NCI-H446 treated with DMSO at 0.1 percent for 48 hours (cell line): Measurements from ENCODE around the gene KIAA0319L.
"Not testable (repeated sequence)": the region's sequence is repeated elsewhere in the genome, so short reads cannot be mapped to it uniquely, and the experiment has no call there.

Source experiments
- DNase-seq: peaks from one replicate; lab custom pipeline; 2025; lab: John Stamatoyannopoulos, UW

Gene KIAA0319L

DNA sequence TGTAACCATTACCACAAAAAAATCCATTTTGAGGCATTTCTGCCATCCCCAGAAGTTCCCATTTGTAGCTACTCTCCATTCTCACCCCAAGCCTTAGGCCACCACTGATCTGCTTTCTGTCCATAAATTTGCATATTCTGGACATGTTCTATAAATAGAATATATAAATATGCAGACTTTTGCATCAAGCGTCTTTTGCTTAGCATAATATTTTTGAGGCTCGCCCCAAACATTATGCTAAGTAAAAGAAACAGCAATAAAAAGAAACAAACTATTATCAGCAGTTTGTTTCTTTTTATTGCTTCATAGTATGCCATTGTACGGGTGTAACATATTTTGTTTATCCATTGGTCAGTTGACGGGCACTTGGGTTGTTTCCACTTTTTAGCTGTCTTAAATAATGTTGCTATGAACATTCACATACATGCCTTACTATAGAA, 23.8 kb upstream of the KIAA0319L start:
- no peak for DNase-seq

DNA sequence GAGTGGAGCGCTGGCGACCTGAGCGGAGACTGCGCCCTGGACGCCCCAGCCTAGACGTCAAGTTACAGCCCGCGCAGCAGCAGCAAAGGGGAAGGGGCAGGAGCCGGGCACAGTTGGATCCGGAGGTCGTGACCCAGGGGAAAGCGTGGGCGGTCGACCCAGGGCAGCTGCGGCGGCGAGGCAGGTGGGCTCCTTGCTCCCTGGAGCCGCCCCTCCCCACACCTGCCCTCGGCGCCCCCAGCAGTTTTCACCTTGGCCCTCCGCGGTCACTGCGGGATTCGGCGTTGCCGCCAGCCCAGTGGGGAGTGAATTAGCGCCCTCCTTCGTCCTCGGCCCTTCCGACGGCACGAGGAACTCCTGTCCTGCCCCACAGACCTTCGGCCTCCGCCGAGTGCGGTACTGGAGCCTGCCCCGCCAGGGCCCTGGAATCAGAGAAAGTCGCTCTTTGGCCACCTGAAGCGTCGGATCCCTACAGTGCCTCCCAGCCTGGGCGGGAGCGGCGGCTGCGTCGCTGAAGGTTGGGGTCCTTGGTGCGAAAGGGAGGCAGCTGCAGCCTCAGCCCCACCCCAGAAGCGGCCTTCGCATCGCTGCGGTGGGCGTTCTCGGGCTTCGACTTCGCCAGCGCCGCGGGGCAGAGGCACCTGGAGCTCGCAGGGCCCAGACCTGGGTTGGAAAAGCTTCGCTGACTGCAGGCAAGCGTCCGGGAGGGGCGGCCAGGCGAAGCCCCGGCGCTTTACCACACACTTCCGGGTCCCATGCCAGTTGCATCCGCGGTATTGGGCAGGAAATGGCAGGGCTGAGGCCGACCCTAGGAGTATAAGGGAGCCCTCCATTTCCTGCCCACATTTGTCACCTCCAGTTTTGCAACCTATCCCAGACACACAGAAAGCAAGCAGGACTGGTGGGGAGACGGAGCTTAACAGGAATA, 20.1 kb upstream of the KIAA0319L start:
- DNase-seq = no peak

DNA sequence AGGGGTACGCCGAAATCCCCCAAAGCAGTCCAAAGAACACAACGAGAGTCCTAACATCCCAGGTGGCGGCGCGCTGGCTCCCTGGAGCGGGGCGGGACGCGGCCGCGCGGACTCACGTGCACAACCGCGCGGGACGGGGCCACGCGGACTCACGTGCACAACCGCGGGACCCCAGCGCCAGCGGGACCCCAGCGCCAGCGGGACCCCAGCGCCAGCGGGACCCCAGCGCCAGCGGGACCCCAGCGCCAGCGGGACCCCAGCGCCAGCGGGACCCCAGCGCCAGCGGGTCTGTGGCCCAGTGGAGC, 19.5 kb upstream of the KIAA0319L start:
- DNase-seq = not testable (repeated sequence)

DNA sequence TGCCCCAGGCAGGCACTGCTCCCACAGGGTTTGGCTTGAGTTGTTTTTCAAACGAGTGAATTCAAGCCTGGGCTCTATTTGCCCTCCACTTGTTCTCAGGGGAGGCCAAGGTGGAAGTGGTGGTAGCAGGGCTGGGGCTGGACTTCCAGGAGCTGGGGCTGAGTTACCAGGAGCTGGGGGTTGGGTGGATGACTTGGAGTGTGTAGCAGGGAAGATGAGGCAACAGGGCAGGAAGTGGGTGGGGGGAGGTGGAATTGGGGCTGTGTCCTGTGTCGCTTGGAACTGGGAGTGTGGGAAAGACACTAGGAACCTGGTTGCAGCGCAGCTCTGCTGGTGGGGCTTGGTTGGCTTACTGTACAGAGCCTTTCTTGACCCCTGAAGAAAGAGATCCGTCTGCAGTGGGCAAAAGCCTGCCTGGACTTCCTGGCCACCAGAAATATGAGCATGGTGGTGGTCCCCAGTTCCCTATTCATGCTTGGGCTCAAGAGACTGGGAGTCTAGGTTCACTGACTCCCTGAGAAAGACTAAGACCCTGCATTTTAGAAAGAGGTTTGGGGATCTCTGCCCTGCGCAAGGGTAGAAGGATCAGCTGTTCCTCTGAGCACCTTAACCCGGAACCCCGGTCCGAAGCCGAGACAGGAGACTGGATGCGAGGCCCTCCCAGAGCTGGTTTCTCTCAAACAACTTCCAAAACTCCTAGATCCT, 19.0 kb upstream of the KIAA0319L start:
- no peak for DNase-seq

DNA sequence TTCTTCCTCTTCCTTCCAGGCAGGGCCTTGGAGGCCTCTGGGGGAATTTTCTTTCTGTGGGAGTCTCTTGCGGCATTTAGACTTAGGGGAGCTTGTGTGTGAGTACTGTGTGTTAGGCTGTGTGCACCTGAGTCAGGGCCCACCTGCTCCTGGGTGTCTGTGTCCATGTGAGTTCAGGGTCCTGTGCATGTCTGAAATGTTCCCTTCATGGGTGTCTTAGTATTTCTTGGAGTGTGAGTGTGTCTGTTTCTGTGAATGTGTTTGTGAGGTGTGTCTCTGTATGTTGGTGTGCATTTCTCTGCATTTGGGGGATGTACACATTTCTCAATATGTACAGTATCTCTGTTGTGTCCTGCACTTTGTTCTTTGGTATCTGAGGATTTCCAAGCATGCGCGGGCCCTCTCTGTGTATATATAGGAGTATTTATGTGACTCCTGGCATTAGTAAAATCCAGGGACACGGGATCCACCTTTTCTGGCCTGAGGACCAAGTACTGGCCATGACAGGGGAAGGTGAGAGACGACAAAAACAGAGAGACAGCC, 18.3 kb upstream of the KIAA0319L start:
- no peak for DNase-seq

DNA sequence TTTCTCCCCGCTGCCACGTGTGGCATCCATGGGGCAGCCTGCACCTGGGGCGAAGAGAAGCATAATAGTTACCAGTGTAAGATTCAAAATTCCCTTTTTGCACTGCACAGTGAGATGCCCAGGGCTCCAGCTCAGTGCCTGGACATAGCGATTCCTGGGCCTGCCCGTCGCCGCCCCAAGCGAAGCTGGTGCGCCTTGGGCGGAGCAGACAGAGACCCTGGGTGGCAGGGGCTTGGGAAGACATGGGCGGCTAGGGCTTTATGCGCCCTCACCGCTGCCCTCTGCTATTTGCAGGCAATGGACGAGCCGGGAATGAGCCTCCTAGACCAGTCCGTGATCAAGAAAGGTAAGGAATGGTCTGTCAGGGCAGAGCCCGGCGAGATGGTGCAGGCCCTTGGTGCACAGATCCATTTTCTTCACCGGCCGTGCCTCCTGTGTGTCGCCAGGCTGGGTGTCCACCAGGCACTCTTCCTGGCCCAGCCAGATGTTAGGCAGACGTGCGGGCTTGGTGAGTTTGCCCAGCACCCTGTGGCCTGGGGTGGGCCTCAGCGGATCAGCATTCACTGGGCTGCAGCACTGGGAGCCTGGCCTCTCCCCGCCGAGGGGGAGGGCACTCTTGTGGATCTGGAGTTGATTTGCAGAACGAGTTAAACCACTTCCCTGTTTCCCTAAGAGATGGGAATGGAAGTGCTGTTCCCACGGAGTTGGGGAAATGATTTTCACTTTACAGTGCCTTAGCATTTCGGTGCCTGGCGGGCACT, 17.6 kb upstream of the KIAA0319L start:
- no peak for DNase-seq

DNA sequence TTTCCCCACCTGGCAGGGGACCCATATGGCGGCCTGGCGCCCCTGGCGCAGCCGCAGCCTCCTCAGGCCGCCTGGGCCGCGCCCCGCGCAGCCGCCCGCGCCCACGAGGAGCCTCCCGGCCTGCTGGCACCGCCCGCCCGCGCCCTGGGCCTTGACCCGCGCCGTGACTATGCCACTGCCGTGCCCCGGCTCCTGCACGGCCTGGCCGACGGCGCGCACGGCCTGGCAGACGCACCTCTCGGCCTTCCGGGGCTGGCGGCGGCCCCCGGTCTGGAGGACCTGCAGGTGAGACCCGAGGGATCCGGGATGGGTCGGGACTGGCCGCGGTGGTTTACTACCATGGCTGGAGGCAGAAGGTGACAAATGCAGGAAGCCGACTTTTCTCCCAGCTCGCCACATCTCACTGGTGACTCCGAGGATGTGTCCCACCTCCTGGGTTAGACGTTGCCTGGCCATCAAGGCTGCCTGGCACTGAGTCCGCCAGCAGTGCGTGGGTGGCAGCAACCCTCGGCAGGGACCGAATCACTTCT, 17.0 kb upstream of the KIAA0319L start:
- no peak for DNase-seq

DNA sequence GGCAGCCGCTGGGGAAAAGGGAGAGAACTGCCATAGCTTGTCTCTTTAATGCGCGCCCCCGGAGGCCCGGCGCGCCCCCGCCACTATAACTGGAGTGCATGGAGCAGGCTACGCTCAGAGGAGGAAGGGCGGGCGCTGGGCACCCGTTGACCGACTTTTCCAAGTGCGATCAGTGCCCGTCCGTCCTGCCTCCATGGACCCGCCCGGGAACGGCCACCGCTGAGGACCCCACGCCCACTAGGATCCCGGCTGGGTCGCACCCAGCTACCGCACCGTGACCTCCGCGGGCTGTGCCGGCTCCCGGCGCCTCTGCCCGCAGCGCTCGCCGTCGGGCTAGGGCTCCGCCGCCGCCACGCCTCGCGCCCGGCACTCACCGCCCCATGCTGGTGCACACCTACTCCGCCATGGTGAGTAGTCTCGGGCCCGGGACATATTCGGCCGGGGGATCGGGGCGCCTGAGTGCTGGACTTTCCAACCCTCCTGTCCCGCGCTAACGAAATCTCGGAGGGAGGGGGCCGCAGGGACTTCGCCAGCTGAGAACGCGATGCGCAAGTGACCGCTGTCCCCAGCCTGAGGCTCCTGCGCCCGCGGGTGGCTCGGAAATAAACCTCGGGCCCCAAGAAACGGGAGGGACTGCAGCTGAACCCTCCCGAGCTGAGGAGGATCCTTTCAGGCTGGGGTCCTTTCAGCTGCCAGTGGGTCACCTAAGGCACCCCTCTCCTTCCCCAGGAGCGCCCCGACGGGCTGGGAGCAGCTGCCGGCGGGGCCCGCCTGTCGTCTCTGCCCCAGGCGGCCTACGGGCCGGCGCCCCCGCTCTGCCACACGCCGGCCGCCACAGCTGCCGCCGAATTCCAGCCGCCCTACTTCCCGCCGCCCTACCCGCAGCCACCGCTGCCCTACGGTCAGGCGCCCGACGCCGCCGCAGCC, 16.3 kb upstream of the KIAA0319L start, which contains the start of gene TFAP2E:
Gene TFAP2E (plus strand): TSS at position 117 of the 927 bp plus-strand sequence. CDS start 264 bp downstream, at position 381.
- DNase-seq = no peak

DNA sequence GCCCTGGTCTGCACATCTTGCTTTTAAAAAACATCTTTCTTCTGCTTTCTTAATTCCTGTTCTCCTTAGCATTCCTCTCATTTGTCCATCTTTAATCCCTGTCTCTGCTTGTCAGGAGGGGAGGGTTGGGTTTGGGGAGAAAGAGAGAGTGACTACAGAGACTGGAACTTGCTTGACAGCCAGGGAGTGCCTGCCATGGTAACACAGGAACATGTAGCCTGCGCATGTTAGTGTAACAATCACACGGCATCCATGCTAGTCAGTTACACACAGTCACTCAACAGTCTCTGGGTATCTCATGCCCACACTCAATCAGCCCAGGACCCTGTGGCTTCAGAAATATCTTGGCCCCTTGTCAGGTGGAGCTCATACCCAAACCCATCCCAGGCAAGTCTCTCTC, 15.1 kb upstream of the KIAA0319L start:
- DNase-seq = no peak

DNA sequence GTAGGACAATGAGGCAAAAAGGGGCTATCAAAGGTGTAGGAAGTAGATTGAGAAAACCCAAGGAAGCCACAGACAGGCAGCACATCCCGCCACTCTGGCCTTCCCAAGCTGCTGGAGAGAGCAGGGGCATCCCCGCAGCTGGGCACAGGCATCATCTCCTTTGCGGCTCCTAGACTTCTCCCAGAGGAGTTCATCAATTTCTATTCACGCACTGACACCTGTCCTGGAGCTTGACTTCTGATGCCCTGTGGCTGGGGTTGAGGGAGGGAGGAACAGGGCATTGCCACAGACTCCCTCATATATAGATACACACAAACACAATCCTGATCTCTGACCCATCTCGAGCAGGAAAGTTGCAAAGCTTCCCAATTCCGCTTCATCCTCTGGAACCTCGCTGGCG, 14.1 kb upstream of the KIAA0319L start:
- no peak for DNase-seq

DNA sequence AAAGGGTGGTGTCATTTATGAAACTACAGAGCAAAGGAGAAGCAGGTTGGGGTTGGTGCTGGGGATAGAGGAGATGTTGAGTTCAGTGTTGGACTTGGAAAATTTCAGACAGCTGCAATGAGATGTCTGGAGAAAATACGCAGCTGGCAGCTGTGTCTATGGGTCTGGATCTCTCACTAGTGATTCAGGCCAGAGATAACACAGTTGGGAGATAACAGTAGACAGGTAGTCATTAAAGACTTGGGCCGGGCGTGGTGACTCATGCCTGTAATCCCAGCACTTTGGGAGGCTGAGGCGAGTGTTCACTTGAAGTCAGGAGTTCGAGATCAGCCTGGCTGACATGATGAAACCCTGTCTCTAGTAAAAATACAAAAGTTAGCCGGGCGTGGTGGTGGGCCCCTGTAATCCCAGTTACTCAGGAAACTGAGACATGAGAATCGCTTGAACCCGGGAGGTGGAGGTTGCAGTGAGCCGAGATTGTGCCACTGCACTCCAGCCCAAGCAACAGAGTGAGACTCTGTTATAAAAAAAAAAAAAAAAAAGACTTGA, 13.5 kb upstream of the KIAA0319L start:
- DNase-seq = no peak

DNA sequence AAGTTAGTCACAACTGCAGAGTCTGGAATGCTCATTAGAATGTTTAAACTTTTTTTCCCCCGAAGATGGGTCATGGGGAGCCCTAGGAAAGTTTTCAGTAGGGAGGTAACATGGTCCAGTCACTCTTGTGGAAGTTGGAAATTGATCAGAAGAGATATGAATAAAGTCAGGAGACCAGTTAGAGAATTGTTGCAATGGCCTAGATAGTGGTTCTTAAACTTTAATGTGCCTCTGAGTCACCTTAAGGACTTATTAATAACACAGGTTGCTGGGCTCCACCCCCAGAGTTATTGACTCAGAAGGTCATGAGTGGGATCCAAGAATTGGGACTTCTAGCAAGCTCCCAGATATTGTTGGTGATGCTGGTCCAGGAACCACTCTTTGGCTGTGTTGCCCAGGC, 12.7 kb upstream of the KIAA0319L start:
- no peak for DNase-seq

DNA sequence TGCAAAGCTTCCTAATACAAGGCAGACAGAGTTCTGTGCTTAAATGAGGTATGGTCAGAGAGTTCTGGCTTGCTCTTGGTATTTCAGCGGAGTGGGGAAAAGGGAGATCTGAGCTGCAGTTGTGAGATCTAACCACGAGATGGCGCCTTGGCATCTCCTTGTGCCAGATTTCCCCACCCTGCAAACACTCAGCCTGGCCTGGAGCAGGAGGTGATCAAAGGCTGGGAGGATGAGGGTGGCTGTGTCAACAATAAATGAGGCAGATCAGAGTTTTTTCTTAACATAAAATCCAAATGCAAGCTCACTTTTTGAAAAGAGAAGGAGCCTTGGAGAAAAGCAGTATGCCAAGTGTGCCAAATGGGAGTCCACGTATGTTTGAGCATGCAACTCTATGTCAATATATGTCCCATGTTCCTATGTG, 11.8 kb upstream of the KIAA0319L start:
- DNase-seq = peak; percentile 22

DNA sequence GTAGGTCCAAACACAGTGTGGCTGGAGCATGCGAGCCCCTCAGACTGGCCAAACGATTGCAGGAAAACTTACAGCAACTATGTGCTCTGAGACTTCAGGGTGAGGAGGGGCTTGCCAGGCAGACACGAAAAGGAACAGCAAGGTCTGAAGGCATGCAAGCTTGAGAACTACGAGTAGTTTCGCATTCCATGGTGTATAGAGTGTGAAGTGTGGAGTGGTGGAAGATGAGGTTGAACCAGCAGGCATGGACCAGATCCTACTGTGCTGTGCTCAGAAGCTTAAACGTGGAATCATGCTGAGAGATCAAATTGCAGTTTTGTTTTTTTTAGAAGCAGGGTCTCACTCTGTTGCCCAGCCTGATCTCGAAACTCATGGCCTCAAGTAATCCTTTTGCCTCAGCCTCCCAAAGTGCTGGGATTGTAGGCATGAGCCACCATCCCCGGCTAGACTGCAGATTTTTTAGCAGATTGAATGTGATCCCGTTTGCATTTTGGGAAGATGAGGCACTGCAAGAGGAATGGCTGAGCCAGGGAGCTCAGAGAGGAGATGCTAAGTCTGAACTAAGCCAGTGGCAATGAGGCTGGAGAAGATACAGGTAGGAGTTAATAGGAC, 10.8 kb upstream of the KIAA0319L start:
- DNase-seq = no peak

DNA sequence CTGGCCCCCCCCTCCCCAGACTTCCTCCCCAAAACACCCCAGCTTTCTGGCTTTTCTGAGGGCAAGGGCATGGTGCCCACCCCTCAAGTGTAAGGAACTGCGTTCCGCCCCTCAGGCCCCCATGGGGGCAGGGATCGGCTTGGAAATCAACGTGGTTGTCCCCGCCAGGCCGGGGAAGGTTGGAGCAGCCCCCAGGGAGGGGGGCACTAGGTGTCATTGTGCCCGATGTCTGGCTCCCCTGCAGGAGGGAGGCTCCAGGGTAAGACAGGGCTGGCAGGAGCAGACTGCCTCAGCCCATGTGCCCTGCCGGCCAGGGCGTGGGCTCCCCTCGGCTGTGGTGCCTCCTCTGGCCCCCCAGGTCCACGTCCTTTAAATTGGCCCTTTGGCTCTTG, 8.5 kb upstream of the KIAA0319L start:
- no peak for DNase-seq

DNA sequence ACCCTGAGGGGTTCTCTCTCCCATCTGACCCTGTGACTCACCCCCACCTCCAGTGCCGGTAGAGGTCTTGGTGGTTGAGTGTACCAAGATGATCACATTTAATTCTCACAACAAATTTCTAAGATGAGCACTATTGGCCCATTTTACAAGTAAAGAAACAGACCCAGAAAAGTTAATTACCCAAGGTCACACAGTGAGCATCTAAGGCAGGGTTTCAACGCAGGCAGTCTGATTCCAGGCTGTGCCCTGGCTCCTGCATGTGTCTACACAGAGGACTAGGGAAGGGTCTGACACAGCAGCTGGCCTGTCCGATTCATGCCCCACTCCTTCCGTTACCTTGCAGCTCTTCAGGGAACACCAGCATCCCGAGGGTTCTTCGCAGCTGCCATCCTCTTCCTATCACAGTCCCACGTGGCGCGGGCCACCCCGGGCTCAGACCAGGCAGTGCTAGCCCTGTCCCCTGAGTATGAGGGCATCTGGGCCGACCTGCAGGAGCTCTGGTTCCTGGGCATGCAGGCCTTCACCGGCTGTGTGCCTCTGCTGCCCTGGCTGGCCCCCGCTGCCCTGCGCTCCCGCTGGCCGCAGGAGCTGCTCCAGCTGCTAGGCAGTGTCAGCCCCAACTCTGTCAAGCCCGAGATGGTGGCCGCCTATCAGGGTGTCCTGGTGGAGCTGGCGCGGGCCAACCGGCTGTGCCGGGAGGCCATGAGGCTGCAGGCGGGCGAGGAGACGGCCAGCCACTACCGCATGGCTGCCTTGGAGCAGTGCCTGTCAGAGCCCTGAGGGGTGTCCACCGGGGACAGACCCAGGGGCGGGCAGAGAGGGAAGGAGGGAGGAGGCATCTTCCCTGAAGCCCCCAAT, 7.9 kb upstream of the KIAA0319L start:
- DNase-seq = no peak

DNA sequence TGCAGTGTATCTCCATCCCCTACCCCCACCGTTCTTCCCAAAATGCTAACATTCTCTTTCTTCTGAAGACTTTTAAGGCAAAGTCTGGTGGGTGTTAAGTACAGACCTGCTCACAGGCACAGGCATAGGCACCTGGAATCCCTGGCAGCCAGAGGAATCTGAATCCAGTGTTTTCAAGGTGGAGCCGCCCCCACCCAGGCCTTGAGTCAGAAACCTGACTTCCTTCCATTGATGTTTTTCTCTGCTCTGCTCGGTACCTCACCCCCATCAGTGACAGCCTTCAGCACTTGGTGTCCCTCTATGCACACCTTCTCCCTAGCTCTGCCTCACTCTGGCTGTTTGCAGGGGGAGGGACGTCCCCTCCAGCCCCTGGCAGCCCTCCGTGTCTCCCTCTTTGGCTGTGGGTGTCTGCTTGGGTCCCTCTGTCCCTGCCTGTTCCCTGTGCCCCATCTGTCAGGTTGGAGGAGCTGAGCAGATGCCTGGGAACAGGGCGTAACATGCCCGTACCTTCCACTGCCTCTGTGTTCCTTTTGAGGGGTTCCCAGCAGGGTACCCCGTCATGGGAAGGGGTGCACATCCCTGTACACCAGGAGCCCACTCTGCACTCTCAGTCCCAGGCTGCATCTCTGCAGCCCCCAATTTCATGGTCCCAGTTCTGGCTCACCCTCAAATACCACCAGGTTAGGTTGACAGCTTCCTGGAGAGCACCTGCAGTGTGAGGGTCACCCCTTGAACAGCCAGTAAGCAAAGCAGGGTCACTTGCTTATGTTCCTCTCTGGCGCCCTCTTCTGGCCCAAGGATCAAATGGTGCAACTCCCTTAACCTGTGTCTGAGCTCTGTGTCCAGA, 7.1 kb upstream of the KIAA0319L start:
- peak; percentile 15 for DNase-seq

DNA sequence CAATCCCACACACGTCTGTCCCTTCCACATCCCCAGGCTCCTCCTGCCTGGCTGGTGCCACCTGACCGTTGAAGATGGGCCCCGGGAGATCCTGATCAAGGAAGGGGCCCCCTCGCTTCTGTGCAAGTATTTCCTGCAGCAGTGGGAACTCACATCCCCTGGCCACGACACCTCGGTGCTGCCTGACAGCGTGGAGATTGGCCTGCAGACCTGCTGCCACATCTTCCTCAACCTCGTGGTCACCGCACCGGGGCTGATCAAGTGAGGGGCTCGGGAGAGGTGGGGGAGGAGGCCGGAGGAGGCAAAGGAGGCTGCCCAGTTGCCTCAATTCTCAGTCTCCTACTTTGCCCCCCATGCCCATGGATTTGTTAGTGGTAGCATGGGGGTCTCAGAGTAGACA, 6.0 kb upstream of the KIAA0319L start:
- no peak for DNase-seq
